Activated T-cell treated with anti-CD3 and anti-CD28 coated beads for 48 hours (primary cell): ENCODE data around the gene GP1BB.

ENCODE experiments used
- DNase-seq: peaks from one replicate; pipeline ENCODE4 v3.0.0-alpha.2; 2020; ENCODE audit warnings: low read depth

The GP1BB gene

DNA sequence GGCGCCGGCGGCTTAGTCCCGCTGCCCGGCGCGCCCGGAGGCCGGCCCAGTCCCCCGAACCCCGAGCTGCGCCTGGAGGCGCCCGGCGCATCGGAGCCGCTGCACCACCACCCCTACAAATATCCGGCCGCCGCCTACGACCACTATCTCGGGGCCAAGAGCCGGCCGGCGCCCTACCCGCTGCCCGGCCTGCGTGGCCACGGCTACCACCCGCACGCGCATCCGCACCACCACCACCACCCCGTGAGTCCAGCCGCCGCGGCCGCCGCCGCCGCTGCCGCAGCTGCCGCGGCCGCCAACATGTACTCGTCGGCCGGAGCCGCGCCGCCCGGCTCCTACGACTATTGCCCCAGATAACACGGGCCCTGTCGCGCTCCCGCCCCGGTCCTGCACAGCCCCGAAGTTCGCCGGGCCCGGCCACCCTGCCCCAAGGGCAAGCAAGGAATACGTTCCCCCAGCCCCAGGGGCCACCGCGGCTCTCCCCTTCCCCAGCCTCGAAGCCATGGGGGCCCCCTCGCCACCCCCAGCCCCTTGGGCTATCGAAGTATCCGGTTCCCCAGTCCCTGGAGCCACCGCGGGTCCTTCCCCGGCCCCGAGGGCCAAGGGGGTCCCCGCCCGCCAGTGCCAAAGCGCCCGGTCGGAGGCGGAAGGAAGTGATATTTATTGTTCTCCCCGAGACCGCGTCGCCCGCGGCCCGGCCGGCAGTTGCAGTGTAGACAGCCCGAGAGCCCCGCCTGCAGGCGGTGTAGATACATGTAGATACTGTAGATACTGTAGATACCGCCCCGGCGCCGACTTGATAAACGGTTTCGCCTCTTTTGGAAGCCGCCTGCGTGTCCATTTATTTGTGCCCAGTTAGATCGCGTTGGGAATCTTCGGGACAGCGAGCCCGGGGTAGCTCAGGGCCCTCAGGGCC, 43.4 kb downstream of the GP1BB start:
- peak; percentile 52 for DNase-seq

DNA sequence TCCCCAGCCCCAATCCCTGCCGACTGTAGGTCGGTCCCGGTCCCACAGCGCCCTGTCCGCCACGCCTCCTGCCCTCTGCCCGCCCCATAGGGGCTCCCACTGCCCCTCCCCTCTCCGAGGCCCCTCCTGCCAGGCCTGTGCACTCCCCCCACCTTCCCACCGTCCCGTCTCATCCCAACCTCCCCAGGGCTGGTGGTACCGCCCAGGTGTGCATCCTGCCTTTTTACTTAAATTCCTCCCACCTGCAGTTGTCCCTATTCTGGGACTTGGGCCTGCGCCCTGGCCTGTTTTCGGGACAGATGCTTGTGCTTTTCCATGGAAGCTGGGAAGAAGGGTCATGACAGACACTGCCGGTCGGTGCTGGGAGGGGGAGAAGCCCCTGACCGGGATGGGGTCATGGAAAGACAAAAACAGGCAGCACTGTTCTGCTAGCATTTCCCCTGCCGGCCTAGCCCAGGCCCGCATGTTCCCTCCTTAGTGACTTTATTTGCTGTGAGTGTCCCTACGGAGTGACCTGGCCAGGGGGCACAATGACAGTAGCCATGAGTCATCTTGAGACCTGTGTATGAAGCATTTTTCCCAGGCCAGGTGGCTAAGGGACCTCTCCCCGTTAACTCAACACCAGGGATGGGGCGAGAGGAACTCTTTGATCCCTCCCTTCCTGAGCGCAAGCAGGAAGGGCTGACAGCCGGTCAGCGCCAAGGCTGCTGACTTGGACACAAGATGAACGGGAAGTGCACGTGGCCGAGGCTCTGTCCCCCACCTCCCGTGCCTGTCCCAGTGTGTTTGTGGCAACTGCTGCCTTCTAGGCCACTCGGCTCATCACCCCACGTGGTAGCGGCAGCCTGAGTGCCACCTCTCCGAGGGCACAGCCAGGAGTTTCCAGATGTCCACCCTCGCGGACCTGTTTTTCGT, 44.3 kb downstream of the GP1BB start:
- no peak for DNase-seq

DNA sequence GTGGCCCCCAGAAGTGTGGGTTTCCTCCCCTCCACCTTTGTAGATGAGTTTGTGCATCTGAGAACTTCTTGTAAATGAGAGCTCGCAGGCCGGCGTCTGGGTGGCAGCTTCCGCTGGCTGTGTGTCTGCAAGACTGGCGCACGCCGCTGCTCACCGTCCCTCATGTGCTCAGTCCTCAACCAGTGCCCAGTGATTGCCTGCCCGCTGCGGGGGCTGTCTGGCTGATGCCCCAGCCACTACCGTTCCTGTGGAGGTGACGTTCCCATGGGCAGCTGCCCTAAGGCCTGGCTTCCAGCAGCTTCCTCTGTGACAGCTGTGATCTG, 46.0 kb downstream of the GP1BB start:
- no peak for DNase-seq

DNA sequence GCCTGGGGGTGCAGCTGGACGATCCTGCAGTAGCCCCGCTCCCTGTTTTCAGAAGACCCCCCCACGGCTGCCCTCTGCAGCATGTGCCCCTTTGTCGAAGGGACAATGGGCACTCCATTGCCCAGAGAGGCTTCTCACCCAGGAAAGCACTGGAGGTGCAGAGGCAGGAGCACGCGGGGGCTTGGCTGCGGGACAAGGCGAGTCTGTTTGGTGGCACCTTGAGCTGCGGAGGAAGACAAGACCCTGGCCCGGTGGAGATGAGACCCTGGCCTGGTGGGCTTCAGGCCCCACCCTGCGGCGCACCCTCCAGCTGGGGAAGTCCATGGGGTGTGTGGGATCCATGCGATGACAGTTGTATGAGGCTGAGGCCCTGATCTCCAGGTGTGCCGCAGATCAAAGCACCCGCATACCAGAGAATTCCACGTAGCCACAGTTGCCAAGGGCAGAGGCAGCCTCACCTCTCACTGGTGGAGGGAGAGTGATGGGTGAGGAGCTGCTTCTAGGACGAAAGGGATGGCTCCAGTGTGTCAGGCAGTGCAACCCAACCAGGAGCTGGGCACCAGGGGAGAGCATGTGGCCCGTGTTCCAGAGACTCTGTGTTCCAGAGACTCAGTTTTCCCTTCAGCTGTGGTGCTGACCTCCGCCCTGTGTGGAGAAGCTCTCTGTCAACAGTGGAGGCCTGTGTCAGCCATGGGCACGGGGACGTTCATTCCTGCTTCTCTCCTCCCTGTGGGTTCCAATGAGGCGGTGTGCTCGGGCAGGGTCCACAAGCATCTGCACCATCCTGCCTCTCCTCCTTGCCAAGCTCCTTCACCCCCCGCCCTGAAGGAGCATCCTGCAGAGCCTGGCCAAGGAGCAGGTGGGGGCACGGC, 47.2 kb downstream of the GP1BB start:
- no peak for DNase-seq

DNA sequence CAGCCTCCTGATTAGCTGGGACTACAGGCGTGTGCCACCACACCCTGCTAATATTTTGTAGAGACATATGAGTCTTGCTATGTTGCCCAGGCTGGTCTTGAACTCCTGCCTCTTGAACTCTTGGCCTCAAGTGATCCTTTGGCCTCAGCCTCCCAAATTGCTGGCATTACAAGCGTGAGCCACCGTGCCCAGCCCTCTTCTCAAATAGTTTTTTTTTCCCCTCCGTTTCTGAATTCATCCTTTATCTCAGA, 49.0 kb downstream of the GP1BB start:
- no peak for DNase-seq

DNA sequence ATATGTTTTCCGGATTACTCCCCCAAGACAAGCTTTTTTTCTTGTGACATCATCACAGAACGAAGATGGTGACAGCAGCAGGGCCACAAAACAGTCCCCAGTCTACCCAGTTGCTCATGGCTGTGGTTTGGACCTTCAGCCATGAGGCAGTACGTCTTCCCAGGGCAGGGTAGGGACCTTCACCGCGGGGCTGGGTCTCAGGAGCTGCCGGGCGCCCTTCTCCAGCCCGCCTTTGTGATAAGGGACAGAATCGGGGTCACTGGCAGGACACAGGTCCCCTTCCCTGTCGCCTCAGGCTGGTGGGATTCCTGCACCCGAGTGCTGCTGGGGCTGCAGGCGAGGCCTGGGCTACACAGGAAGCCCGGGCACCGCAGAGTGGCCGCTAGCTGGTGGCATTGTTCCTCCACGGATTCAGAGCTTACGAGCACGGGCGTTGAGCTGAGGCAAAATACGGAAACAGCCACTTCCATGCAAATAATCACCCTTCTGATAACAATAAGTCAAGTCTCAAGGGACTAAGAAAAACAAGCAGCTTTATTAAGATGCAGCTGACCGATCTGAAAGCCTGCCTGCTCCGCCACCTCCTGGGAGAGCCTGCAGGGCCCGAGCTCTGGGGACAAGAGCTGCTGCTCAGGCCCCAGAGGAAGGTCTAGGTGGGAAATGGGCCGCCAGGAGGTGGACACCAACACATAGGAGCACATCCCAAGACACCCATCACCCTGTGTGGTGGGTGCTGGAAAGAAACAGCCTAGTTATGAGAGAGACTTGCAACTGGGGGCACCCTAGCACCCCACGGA, 49.5 kb downstream of the GP1BB start:
- no peak for DNase-seq

DNA sequence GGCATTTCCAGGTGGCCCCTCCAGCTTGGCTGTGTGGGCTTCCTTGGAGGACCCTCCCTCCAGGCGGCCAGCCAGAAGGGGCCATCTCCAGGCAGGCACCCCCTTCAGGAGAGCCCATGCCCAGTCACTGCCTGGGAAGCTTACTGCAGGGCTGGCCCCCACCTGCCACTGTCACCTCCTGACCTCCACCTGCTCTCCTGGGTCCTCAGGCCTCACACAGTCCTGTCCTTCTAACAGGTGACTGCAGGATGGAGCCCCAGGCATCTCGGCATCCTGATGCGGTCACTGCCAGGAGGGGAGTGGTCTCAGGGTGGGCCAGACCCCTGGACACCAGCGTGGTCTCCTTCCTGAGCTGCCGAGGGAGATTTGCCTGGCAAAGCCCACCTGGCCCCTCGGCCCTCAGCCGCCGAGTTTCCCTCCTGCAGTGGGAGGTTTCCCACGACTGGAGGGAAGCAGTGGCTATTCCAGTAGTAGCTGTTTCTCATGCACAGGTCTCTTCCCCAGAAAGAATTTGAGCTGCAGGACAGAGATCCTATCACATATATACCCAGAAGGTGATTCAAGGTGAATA, 50.2 kb downstream of the GP1BB start:
- DNase-seq = no peak
